Measurements from ENCODE around the gene GJC1.
"Not testable (repeated sequence)": the region's sequence is repeated elsewhere in the genome, so short reads cannot be mapped to it uniquely, and the experiment has no call there.

Gene GJC1

DNA sequence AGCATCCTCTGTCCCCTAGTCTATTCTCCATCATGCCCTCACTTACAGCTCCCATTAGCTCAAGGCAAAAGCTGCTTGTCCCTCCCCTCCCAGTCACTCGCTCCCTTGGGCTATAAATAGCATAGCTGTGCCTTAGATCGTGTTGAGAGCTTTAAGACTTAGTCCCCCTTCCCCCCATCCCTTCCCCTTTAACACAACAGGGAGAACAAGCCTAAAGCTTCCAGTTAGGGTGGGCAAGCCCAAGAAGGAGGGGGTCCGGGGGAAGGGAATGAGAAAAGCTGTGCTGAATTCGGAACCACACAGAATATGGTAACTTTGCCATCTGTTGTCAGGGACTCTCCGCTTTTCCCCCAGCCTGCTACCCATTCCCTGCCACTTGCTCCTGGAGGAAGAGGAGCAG, 12.7 kb upstream of the GJC1 start:
- H3K36me3 ChIP-seq (ENCODE audit: control insufficient read depth, insufficient read depth, low read length): no peaks in the 10 kb centered on the region
- H3K27me3 ChIP-seq (ENCODE audit: control insufficient read depth, insufficient read depth, low read length): no peaks in the 10 kb centered on the region
- H3K4me1 ChIP-seq (ENCODE audit: control insufficient read depth, insufficient read depth, low read length): peaks cover 24% of the 10 kb centered on the region
- H3K4me3 ChIP-seq (ENCODE audit: low read depth, low read length): peak overlapping the region; percentile 43
- H3K9ac ChIP-seq (ENCODE audit: low read length): no peak overlapping the region
- H3K9me3 ChIP-seq (ENCODE audit: control insufficient read depth, insufficient read depth, low read depth, low read length): no peaks in the 10 kb centered on the region
- no peak overlapping the region for H3K27ac ChIP-seq (ENCODE audit: low read depth, low read length)

DNA sequence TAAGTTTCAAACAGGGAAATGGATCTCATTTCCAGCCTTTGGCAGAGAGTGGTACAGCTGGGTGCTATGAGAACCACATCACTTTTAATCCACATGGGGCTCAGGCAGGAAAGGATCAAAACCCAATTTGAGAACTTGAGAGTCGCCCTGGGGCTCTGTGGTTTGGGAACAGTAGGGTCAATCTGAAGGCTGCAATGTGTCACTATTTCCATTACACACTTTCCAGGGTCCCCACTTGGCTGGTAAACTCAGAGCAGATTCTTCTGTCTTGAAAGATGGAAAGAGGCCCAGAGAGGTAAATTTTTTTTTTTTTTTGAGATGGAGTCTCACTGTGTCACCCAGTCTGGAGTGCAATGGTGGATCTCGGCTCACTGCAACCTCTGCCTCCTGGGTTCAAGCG, 10.8 kb upstream of the GJC1 start:
- Histone ChIP-seq H3K27ac (ENCODE audit: low read depth, low read length) (no peak overlapping the region), H3K9me3 (ENCODE audit: control insufficient read depth, insufficient read depth, low read depth, low read length) (no peaks in the 10 kb centered on the region), H3K36me3 (ENCODE audit: control insufficient read depth, insufficient read depth, low read length) (no peaks in the 10 kb centered on the region), H3K4me1 (ENCODE audit: control insufficient read depth, insufficient read depth, low read length) (peaks cover 24% of the 10 kb centered on the region), H3K27me3 (ENCODE audit: control insufficient read depth, insufficient read depth, low read length) (no peaks in the 10 kb centered on the region), H3K9ac (ENCODE audit: low read length) (no peak overlapping the region), H3K4me3 (ENCODE audit: low read depth, low read length) (no peak overlapping the region)

- Histone ChIP-seq H3K4me3 (ENCODE audit: low read depth, low read length) (no peak overlapping the region), H3K9me3 (ENCODE audit: control insufficient read depth, insufficient read depth, low read depth, low read length) (no peaks in the 10 kb centered on the region), H3K36me3 (ENCODE audit: control insufficient read depth, insufficient read depth, low read length) (no peaks in the 10 kb centered on the region), H3K27ac (ENCODE audit: low read depth, low read length) (no peak overlapping the region), H3K4me1 (ENCODE audit: control insufficient read depth, insufficient read depth, low read length) (peaks cover 24% of the 10 kb centered on the region), H3K27me3 (ENCODE audit: control insufficient read depth, insufficient read depth, low read length) (no peaks in the 10 kb centered on the region), H3K9ac (ENCODE audit: low read length) (no peak overlapping the region)
Observed at GRCh38 chr17:44840274-44840673, 10.2 kb upstream of the GJC1 start.

DNA sequence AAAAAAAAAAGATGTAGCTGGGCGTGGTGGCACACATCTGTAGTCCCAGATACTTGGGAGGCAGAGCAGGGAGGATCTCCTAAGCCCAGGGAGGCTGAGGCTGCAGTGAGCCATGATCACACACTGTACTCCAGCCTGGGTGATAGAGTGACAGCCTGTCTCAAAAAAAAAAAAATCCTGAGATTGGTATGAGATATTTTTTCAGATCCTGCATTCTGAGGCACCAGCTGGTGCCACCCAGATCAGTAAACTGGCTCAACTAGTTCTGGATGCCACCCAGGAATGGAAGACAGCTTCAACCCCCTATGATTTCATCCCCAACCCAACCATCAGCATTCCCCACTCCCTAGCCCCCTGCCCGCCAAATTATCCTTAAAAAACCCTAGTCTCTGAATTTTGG, 7.1 kb upstream of the GJC1 start:
- H3K27me3 ChIP-seq (ENCODE audit: control insufficient read depth, insufficient read depth, low read length): no peaks in the 10 kb centered on the region
- no peak overlapping the region for H3K27ac ChIP-seq (ENCODE audit: low read depth, low read length)
- no peaks in the 10 kb centered on the region for H3K36me3 ChIP-seq (ENCODE audit: control insufficient read depth, insufficient read depth, low read length)
- H3K9ac ChIP-seq (ENCODE audit: low read length): no peak overlapping the region
- no peaks in the 10 kb centered on the region for H3K9me3 ChIP-seq (ENCODE audit: control insufficient read depth, insufficient read depth, low read depth, low read length)
- no peak overlapping the region for H3K4me3 ChIP-seq (ENCODE audit: low read depth, low read length)
- peaks cover 7% of the 10 kb centered on the region; the same call in 1 of the 2 replicates for H3K4me1 ChIP-seq (ENCODE audit: control insufficient read depth, insufficient read depth, low read length)

DNA sequence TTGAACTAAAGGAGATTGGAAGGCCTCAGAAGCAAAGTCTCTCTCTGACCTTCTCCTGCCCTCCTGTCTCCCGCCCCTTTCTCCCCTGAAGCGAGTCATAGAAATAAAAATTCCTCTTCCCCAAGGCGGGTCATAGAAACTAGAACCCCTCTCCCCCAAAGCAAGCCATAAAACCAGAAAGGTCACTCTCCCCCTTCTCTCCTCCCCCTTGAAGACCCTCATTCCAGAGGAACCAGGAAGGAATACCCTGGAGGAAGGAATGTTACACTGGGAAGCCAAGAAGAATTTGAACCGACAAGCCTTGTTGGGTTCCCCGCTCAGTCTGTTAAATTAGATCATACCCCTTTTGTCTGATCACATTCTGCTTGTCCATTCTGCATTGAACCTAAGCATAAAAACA, 2.7 kb upstream of the GJC1 start:
- no peak overlapping the region for H3K27ac ChIP-seq (ENCODE audit: low read depth, low read length)

GRCh38 chr17:44831371-44831770, 1.3 kb upstream of the GJC1 start:
- Histone ChIP-seq H3K4me3 (ENCODE audit: low read depth, low read length) (peak overlapping the region; percentile 78), H3K27ac (ENCODE audit: low read depth, low read length) (peak overlapping the region; percentile 57; the same call in 1 of the 2 replicates), H3K36me3 (ENCODE audit: control insufficient read depth, insufficient read depth, low read length) (no peaks in the 10 kb centered on the region), H3K4me1 (ENCODE audit: control insufficient read depth, insufficient read depth, low read length) (peaks cover 26% of the 10 kb centered on the region), H3K27me3 (ENCODE audit: control insufficient read depth, insufficient read depth, low read length) (no peaks in the 10 kb centered on the region), H3K9ac (ENCODE audit: low read length) (peak overlapping the region; percentile 91), H3K9me3 (ENCODE audit: control insufficient read depth, insufficient read depth, low read depth, low read length) (no peaks in the 10 kb centered on the region)

More for the DNA sequence above, 2.7 kb upstream of the GJC1 start:
- Histone ChIP-seq H3K4me3 (ENCODE audit: low read depth, low read length) (no peak overlapping the region), H3K4me1 (ENCODE audit: control insufficient read depth, insufficient read depth, low read length) (peaks cover 23% of the 10 kb centered on the region), H3K36me3 (ENCODE audit: control insufficient read depth, insufficient read depth, low read length) (no peaks in the 10 kb centered on the region), H3K9ac (ENCODE audit: low read length) (no peak overlapping the region), H3K9me3 (ENCODE audit: control insufficient read depth, insufficient read depth, low read depth, low read length) (no peaks in the 10 kb centered on the region), H3K27me3 (ENCODE audit: control insufficient read depth, insufficient read depth, low read length) (no peaks in the 10 kb centered on the region)

DNA sequence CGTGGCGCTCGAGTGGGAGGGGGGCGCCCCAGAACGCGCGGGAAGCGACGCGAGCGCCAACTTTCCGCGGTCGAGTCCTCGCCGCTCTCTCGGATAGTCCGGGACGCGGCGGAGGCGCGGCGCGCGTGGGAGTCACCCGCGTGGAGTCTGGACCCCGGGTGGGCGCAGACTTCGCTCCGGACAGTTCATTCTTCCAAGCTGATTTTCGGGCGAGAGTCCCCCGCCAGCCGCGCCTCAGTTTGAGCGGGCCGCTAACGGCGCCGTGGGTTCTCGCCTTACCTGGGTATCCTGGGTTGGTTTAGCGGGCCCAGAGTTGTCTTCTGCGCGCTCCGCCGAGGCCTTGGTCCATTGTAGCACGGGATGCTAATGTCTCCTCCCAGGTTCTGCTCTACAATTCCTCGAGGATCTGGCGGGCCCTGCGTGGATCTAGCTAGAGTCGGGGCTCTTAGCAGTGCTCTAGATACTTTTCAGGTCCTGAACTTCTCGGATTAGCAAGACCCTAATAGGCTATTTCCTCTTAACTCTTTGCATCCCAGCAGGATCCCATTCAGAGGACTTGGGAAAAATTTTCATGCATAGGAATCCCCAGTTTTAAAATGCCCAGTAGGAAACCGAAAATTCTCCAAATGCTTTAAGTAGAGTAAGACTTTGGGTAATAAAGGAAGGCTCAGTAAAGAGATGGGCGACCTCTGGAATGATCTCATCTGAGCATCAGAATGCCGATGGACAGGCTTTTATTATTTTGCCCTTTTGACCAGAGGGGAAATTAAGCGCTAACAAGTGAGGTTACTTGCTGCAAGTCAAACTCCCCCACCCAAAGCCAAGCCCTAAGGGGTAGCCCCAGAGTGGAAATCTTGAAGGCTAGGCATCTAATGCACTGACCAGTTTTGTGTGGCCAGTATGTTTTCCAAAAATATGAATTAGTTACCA, 537 bp upstream of the GJC1 start:
- no peaks in the 10 kb centered on the region for H3K27me3 ChIP-seq (ENCODE audit: control insufficient read depth, insufficient read depth, low read length)
- H3K36me3 ChIP-seq (ENCODE audit: control insufficient read depth, insufficient read depth, low read length): no peaks in the 10 kb centered on the region
- H3K9me3 ChIP-seq (ENCODE audit: control insufficient read depth, insufficient read depth, low read depth, low read length): no peaks in the 10 kb centered on the region
- H3K4me1 ChIP-seq (ENCODE audit: control insufficient read depth, insufficient read depth, low read length): peaks cover 26% of the 10 kb centered on the region
- H3K9ac ChIP-seq (ENCODE audit: low read length): peak overlapping the region; percentile 91
- H3K4me3 ChIP-seq (ENCODE audit: low read depth, low read length): peak overlapping the region; percentile 78
- peak overlapping the region; percentile 97 for H3K27ac ChIP-seq (ENCODE audit: low read depth, low read length)

- peak overlapping the region; percentile 77 for H3K27ac ChIP-seq (ENCODE audit: low read depth, low read length)
- no peaks in the 10 kb centered on the region for H3K9me3 ChIP-seq (ENCODE audit: control insufficient read depth, insufficient read depth, low read depth, low read length)
- no peaks in the 10 kb centered on the region for H3K27me3 ChIP-seq (ENCODE audit: control insufficient read depth, insufficient read depth, low read length)
- H3K36me3 ChIP-seq (ENCODE audit: control insufficient read depth, insufficient read depth, low read length): no peaks in the 10 kb centered on the region
- H3K9ac ChIP-seq (ENCODE audit: low read length): peak overlapping the region; percentile 91
- H3K4me3 ChIP-seq (ENCODE audit: low read depth, low read length): peak overlapping the region; percentile 78
- peaks cover 26% of the 10 kb centered on the region for H3K4me1 ChIP-seq (ENCODE audit: control insufficient read depth, insufficient read depth, low read length)
Observed at GRCh38 chr17:44828919-44829522, 1.1 kb downstream of the GJC1 start.

DNA sequence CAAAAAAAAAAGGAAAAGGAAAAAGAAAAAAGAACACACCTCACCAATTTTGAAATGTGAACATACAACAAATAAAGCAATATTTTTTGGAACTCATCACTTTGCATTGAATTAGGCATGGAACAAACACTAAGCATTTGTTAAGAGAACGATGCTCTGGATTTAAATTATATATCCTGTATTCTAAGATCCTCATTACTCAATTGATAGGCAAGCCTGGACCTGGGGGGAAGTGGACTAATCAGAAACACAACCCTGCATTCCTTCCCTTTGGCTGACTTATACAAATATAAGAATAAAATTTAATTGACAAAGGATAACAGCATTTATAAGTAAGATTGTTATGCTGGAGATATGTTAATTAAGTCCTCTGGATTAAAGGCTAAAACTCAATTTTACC, 2.2 kb downstream of the GJC1 start:
- Histone ChIP-seq H3K4me1 (ENCODE audit: control insufficient read depth, insufficient read depth, low read length) (peaks cover 25% of the 10 kb centered on the region), H3K36me3 (ENCODE audit: control insufficient read depth, insufficient read depth, low read length) (no peaks in the 10 kb centered on the region), H3K4me3 (ENCODE audit: low read depth, low read length) (peak overlapping the region; percentile 78), H3K9ac (ENCODE audit: low read length) (no peak overlapping the region), H3K27me3 (ENCODE audit: control insufficient read depth, insufficient read depth, low read length) (no peaks in the 10 kb centered on the region), H3K9me3 (ENCODE audit: control insufficient read depth, insufficient read depth, low read depth, low read length) (no peaks in the 10 kb centered on the region), H3K27ac (ENCODE audit: low read depth, low read length) (no peak overlapping the region)

- peaks cover 14% of the 10 kb centered on the region for H3K4me1 ChIP-seq (ENCODE audit: control insufficient read depth, insufficient read depth, low read length)
Observed at GRCh38 chr17:44826123-44826790, 3.8 kb downstream of the GJC1 start.

GRCh38 chr17:44825236-44825635, 4.9 kb downstream of the GJC1 start:
- not testable (repeated sequence) for H3K4me3 ChIP-seq (ENCODE audit: low read depth, low read length); H3K36me3 ChIP-seq (ENCODE audit: control insufficient read depth, insufficient read depth, low read length); H3K27ac ChIP-seq (ENCODE audit: low read depth, low read length); H3K27me3 ChIP-seq (ENCODE audit: control insufficient read depth, insufficient read depth, low read length); H3K9me3 ChIP-seq (ENCODE audit: control insufficient read depth, insufficient read depth, low read depth, low read length); H3K9ac ChIP-seq (ENCODE audit: low read length); H3K4me1 ChIP-seq (ENCODE audit: control insufficient read depth, insufficient read depth, low read length)

More at GRCh38 chr17:44826123-44826790, 3.8 kb downstream of the GJC1 start:
- Histone ChIP-seq H3K4me3 (ENCODE audit: low read depth, low read length) (no peak overlapping the region), H3K27ac (ENCODE audit: low read depth, low read length) (no peak overlapping the region), H3K9me3 (ENCODE audit: control insufficient read depth, insufficient read depth, low read depth, low read length) (no peaks in the 10 kb centered on the region), H3K27me3 (ENCODE audit: control insufficient read depth, insufficient read depth, low read length) (no peaks in the 10 kb centered on the region), H3K36me3 (ENCODE audit: control insufficient read depth, insufficient read depth, low read length) (no peaks in the 10 kb centered on the region), H3K9ac (ENCODE audit: low read length) (no peak overlapping the region)
